ENCODE data around the gene MZB1.

DNA sequence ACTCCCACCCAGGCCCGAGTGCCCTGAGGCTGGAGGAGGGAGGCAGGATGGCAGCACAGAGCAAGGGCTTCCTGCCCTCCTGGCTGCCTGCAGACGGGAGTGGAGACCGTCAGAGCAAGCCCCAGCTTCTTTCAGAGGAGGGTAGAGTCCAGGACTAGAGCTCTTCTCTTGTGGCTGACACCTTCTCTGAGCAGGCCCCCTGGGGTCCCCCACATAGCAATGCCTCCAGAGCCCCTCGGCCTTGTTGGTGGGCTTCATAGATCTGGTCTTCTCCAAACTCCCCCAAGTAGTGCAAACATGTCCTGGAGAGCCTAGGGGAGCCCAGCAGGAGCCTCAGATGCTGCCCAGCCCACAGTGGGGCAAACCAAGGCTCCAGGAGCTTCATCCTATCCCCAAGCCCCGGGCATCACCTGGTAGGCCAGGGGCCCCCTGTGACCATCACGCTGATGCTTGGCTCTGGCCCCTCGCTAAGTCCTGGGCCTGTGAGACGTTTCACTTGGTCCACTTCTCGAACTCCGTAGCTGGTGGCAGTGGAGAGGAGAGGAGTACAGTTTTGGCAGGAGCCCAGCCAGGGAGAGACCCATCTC, 2.0 kb downstream of the MZB1 start:
- TF ChIP-seq ZNF510 (CRISPR knock-in tag; IDR thresholded peaks at IDR 0.05; ENCODE audit: low read depth) = no peak
- no peak for TF ChIP-seq HDAC2 (CRISPR knock-in tag; IDR thresholded peaks at IDR 0.05)
- TF ChIP-seq ELF1 (CRISPR knock-in tag; IDR thresholded peaks at IDR 0.05) = no peak
- TF ChIP-seq, protein P1, sequence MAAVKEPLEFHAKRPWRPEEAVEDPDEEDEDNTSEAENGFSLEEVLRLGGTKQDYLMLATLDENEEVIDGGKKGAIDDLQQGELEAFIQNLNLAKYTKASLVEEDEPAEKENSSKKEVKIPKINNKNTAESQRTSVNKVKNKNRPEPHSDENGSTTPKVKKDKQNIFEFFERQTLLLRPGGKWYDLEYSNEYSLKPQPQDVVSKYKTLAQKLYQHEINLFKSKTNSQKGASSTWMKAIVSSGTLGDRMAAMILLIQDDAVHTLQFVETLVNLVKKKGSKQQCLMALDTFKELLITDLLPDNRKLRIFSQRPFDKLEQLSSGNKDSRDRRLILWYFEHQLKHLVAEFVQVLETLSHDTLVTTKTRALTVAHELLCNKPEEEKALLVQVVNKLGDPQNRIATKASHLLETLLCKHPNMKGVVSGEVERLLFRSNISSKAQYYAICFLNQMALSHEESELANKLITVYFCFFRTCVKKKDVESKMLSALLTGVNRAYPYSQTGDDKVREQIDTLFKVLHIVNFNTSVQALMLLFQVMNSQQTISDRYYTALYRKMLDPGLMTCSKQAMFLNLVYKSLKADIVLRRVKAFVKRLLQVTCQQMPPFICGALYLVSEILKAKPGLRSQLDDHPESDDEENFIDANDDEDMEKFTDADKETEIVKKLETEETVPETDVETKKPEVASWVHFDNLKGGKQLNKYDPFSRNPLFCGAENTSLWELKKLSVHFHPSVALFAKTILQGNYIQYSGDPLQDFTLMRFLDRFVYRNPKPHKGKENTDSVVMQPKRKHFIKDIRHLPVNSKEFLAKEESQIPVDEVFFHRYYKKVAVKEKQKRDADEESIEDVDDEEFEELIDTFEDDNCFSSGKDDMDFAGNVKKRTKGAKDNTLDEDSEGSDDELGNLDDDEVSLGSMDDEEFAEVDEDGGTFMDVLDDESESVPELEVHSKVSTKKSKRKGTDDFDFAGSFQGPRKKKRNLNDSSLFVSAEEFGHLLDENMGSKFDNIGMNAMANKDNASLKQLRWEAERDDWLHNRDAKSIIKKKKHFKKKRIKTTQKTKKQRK (IDR thresholded peaks at IDR 0.05; ENCODE audit: low read length) = no peak
- TF ChIP-seq, protein P2, sequence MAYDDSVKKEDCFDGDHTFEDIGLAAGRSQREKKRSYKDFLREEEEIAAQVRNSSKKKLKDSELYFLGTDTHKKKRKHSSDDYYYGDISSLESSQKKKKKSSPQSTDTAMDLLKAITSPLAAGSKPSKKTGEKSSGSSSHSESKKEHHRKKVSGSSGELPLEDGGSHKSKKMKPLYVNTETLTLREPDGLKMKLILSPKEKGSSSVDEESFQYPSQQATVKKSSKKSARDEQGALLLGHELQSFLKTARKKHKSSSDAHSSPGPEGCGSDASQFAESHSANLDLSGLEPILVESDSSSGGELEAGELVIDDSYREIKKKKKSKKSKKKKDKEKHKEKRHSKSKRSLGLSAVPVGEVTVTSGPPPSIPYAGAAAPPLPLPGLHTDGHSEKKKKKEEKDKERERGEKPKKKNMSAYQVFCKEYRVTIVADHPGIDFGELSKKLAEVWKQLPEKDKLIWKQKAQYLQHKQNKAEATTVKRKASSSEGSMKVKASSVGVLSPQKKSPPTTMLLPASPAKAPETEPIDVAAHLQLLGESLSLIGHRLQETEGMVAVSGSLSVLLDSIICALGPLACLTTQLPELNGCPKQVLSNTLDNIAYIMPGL (CRISPR knock-in tag; IDR thresholded peaks at IDR 0.05; ENCODE audit: borderline replicate concordance in 1 of 2, low read depth in 1 of 2) = no peak
- TF ChIP-seq, protein P3, sequence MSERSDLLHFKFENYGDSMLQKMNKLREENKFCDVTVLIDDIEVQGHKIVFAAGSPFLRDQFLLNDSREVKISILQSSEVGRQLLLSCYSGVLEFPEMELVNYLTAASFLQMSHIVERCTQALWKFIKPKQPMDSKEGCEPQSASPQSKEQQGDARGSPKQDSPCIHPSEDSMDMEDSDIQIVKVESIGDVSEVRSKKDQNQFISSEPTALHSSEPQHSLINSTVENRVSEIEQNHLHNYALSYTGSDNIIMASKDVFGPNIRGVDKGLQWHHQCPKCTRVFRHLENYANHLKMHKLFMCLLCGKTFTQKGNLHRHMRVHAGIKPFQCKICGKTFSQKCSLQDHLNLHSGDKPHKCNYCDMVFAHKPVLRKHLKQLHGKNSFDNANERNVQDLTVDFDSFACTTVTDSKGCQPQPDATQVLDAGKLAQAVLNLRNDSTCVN (CRISPR knock-in tag; IDR thresholded peaks at IDR 0.05; ENCODE audit: borderline replicate concordance) = no peak
- TF ChIP-seq ZNF3 (CRISPR knock-in tag; IDR thresholded peaks at IDR 0.05) = no peak
- TF ChIP-seq, protein P4, sequence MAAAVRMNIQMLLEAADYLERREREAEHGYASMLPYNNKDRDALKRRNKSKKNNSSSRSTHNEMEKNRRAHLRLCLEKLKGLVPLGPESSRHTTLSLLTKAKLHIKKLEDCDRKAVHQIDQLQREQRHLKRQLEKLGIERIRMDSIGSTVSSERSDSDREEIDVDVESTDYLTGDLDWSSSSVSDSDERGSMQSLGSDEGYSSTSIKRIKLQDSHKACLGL (CRISPR knock-in tag; IDR thresholded peaks at IDR 0.05) = 0 out of 2 replicates have a peak, but pooled peaks have one; percentile 44
- no peak for TF ChIP-seq KDM5A (IDR thresholded peaks at IDR 0.05; ENCODE audit: borderline replicate concordance, low read length)
